Rectal smooth muscle tissue (tissue), 1 donor: ENCODE data around the gene PTEN.

ENCODE experiments used
- H3K27ac ChIP-seq: one replicate; pipeline ENCODE4 v1.7.0; 2013; ENCODE audit warnings: low read depth, low read length, inconsistent platforms
- H3K27me3 ChIP-seq: one replicate; pipeline ENCODE4 v1.7.0; 2013; ENCODE audit warnings: low read length; ENCODE audit not compliant: control insufficient read depth, insufficient read depth
- H3K36me3 ChIP-seq: one replicate; pipeline ENCODE4 v1.7.0; 2013; ENCODE audit warnings: low read length; ENCODE audit not compliant: control insufficient read depth, insufficient read depth
- H3K4me1 ChIP-seq: one replicate; pipeline ENCODE4 v1.7.0; 2013; ENCODE audit warnings: low read length; ENCODE audit not compliant: control insufficient read depth, insufficient read depth
- H3K4me3 ChIP-seq: one replicate; pipeline ENCODE4 v1.7.0; 2013; ENCODE audit warnings: low read length
- H3K9ac ChIP-seq: one replicate; pipeline ENCODE4 v1.7.0; 2013; ENCODE audit warnings: low read length

PTEN gene

DNA sequence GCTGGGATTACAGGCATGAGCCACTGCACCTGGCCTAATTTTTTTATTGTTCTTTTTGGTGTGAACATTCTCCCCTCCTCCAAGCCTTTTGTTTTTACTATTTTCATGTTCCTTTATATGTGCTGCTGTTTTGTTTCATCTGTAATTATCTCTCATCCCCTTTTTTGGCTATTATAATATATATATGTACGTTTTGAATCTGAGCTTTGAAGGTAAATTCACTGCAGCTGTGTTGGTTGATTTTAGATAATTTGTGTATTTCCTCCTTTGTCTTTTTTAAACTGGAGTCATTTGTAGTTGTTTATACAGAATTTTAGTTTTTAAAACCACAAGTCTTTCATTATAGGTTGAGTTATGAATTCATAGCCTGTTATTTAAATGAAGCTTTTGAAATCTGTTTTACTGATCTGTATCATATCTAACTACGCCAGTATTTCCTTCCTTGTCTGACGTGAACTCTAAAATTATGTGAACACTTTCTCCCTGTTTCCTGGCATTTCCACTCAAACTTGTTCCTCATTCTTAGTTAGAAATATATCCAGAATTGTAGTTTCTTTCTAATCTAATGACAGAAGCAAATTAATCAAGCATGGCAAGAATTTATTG lies 54.9 kb downstream of the PTEN start:
- Histone ChIP-seq H3K4me3 (no peak overlapping the region), H3K4me1 (peaks cover 2% of the 10 kb centered on the region), H3K9ac (no peak overlapping the region), H3K27me3 (no peaks in the 10 kb centered on the region), H3K36me3 (no peaks in the 10 kb centered on the region), H3K27ac (no peak overlapping the region)

DNA sequence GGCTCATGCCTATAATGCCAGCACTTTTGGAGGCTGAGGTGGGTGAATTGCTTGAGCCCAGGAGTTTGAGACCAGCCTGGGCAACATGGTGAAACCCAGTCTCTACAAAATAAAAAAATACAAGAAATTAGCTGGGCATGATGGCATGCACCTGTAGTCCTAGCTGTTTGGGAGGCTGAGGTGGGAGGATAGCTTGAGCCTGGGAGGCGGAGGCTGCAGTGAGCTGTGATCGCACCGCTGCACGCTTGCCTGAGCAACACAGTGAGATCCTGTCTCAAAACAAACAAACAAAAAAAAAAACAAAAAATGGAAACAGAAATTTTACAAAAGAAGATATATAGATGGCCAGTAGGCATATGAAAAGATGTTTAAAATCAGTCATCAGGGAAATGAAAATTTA lies 57.1 kb downstream of the PTEN start:
- H3K9ac ChIP-seq: no peak overlapping the region
- H3K4me3 ChIP-seq: no peak overlapping the region
- H3K27ac ChIP-seq: no peak overlapping the region
- H3K27me3 ChIP-seq: no peaks in the 10 kb centered on the region
- peaks cover 2% of the 10 kb centered on the region for H3K4me1 ChIP-seq
- H3K36me3 ChIP-seq: no peaks in the 10 kb centered on the region

DNA sequence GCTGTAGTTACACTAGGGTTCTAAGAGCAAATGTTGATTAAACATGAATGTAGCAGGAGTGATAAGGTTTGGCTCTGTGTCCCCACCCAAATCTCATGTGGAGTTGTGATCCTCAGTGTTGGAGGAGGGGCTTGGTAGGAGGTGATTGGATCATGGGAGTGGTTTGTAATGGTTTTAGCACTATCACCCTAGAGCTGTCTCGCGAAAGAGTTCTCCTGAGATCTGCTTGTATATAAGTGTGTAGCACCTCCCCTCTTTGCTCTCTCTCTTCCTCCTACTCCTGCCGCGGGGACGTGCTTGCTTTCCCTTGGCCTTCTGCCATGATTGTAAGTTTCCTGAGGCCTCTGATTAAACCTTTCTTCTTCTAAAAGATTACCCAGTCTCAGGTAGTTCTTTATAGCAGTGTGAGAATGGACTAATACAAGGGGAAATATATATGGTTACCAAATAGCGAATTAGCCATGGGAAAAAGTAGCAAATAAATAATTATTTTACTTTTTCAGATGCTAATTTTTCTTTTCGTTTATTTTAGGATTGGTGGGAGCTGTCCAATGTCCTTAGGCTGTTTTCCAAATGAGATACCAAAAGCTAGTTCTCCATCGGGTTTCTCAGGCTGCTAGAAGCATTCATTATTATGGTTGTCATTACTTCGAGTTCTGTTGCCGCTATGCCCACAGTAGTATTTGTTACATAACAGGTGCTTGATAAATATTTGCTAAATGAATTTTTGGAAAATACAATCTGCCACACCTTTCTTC lies 58.7 kb downstream of the PTEN start:
- Histone ChIP-seq H3K27me3 (no peaks in the 10 kb centered on the region), H3K9ac (no peak overlapping the region), H3K27ac (no peak overlapping the region), H3K4me3 (no peak overlapping the region), H3K36me3 (no peaks in the 10 kb centered on the region), H3K4me1 (peaks cover 2% of the 10 kb centered on the region)

DNA sequence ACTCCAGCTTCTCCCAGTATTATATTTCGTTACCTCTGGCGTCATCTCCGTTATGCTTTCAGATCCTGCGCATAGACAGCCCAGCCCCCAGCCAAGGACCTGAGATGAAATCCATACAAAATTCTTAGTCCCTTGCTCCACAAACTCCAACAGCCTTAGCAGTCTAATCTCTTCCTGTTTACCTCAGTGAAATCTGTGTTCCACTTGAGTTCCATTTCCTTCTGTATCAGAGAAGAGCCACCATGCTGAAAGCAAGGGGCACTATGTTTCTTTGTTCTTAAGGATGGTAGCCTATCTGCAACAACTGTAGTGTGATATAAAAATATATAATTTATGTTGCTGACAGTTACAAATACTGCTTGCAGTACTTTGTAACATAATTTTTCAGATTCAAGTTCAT lies 59.8 kb downstream of the PTEN start:
- Histone ChIP-seq H3K36me3 (no peaks in the 10 kb centered on the region), H3K4me3 (no peak overlapping the region), H3K27me3 (no peaks in the 10 kb centered on the region), H3K27ac (no peak overlapping the region), H3K9ac (no peak overlapping the region), H3K4me1 (peaks cover 2% of the 10 kb centered on the region)

DNA sequence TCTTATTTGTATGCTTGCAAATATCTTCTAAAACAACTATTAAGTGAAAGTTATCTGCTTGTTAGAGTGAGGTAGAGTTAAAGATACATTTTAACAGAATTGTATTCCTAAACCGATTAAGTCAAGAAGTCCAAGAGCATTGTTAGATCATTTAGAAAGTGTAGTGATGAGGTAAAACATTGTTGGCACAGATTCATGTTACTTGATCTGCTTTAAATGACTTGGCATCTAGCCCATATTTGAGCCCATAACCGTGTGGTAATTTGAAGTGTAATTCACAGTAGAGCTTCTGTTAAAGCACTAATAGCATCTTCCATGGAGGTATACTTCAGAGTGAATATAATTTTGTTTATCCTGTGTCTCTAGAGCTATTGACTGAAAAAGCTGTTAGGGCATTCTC lies 62.1 kb downstream of the PTEN start:
- Histone ChIP-seq H3K4me1 (peaks cover 6% of the 10 kb centered on the region), H3K36me3 (no peaks in the 10 kb centered on the region), H3K4me3 (no peak overlapping the region), H3K27me3 (no peaks in the 10 kb centered on the region), H3K27ac (no peak overlapping the region), H3K9ac (no peak overlapping the region)

DNA sequence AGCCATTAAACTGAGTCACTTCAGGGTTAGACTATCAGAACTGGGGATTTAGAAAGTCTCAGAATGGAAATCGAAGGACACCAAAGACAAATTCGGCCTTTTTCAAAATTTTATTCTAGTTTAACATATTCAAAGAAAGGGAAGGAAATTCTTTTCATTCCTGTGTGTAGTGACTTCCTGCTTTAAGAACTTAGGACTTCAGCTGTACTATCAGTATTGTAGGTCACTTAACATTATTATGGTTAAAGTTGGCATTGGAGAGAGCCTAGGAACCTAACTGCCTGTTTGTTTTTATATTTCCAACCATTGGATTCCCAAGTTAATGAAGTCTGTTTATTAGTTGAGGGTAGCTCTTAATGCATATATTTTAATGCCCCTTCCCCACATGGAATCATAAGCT lies 63.7 kb downstream of the PTEN start:
- H3K4me3 ChIP-seq: no peak overlapping the region
- H3K4me1 ChIP-seq: peaks cover 6% of the 10 kb centered on the region
- H3K27ac ChIP-seq: no peak overlapping the region
- no peak overlapping the region for H3K9ac ChIP-seq
- H3K27me3 ChIP-seq: no peaks in the 10 kb centered on the region
- no peaks in the 10 kb centered on the region for H3K36me3 ChIP-seq

DNA sequence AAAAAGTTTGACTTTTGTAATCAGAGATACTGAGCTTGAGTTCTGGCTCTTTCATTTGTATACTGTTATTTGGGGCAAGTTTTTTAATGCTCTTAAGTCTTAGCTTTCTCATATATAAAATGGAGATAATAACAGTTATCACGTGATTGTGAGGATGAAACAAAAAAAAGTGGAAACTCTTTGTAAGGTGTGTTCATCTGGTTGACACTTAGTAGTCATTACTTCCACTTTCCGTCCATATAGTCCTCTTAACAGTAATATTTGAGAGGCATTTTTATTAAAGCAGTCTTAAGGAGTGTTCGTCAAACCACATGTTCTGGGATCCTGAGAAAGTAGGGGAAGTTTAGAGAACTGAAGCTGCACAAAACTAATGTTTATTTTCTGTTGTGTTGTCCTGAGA lies 65.6 kb downstream of the PTEN start:
- Histone ChIP-seq H3K27me3 (no peaks in the 10 kb centered on the region), H3K9ac (no peak overlapping the region), H3K4me3 (no peak overlapping the region), H3K4me1 (peaks cover 4% of the 10 kb centered on the region), H3K27ac (no peak overlapping the region), H3K36me3 (no peaks in the 10 kb centered on the region)

DNA sequence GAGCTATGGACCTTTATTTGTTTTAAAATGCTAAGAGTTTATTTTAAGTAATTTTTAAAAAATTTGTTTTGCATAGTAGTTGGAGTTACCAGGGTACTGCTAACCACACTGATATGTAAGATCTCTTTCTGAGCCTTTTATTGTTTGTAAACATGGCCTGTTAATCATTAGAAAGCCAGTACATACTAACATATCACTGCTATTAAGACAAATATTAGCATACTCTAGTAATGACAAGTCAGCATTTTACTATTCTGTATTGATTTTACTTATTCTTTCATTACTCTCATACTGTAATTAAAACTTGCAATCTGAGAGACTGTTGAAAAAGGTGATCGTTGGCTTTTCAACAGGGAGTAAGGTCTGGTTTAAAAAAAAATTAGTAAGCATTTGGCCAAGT lies 66.7 kb downstream of the PTEN start:
- Histone ChIP-seq H3K36me3 (no peaks in the 10 kb centered on the region), H3K4me3 (no peak overlapping the region), H3K27ac (no peak overlapping the region), H3K27me3 (no peaks in the 10 kb centered on the region), H3K9ac (no peak overlapping the region), H3K4me1 (peaks cover 4% of the 10 kb centered on the region)

DNA sequence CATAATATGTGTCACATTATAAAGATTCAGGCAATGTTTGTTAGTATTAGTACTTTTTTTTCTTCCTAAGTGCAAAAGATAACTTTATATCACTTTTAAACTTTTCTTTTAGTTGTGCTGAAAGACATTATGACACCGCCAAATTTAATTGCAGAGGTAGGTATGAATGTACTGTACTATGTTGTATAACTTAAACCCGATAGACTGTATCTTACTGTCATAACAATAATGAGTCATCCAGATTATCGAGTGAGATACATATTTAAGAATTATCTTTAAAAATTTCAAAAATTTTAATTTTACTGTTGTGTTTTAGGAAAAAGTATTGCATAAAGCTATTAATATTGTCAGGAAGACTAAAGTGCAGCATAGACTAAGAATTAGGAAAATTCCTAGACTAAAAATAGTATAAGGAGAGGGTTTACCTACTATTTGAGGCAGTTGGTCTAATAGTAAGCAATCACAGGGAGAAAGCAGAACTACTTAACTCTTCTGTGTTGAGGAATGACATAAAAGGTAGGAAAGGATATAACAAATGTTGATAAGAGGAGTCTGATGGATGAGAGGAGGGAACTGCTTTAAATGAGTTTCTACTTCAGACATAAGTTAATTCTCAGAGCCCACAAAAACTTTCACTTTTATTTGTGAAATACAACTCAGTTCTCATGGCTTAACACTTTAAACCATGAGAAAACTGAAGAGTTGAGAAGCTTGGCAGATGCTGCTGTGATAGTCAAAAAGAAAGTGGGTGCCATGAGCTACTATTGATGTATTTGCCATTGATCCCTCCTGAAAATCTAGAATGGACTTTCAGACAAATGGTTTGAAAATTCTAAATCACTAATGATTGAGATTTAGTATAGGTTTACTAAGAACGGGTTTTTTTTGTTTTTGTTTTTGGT lies 67.8 kb downstream of the PTEN start:
- Histone ChIP-seq H3K36me3 (peaks cover 4% of the 10 kb centered on the region), H3K27ac (no peak overlapping the region), H3K4me1 (peaks cover 4% of the 10 kb centered on the region), H3K27me3 (no peaks in the 10 kb centered on the region), H3K4me3 (no peak overlapping the region), H3K9ac (no peak overlapping the region)

DNA sequence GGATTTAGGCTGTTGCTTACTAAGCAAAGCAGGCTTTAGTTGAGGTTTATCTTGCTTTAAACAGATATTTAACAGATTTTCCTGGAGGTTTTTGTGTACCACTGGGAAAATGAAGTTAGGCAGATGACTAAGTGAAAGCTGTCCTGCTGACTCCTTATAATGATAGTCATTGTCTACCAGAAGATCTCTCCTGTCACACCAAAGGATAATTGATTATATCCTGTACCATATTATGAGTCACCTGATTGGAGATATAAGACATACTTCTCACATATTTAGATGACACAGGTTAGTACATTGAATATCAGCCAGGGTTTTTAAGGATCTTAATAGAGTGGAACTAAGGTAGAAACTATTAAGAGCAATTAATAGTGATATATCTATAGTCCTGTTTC lies 68.4 kb downstream of the PTEN start:
- H3K9ac ChIP-seq: no peak overlapping the region
- H3K4me3 ChIP-seq: no peak overlapping the region
- H3K36me3 ChIP-seq: peaks cover 4% of the 10 kb centered on the region
- H3K4me1 ChIP-seq: peaks cover 4% of the 10 kb centered on the region
- H3K27me3 ChIP-seq: no peaks in the 10 kb centered on the region
- no peak overlapping the region for H3K27ac ChIP-seq

DNA sequence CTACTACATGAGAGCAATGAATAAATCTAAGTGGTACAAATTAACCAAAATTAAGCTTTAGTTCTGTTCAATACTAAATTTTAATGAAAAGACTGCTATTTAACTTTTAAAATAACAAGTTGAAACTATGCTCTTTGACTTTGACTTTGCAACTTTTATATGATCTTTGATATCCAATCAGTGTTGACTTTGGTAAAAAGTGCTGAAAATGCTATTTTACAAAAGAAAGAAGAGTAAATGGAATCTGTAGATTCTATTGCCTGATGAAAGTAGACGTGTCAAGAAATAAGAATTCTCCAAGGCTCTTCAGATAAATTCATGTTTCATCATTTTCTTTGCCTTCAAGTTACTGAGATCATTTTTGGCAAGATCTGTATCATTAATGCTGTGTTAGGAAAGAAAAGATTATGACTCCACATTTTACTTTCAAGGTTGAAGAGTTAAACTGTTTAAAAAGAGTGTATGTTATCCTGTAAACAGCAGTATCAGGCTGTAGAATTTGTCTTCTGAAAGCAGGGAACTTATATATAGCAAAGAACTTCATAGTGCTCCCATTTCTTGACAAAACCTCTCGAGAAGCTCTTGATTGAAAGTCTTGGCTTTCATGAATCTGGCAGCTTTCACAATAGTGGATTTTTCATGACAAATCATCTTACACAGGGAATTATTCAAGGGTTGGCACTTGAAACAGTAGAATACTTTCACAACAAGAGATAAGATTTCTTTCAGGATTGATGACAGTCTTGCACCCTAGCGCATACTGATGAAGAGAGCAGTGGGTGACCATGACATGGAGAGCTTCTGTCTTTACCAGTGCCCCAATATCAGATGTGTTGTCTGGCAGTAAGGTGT lies 72.1 kb downstream of the PTEN start:
- no peak overlapping the region for H3K9ac ChIP-seq
- no peaks in the 10 kb centered on the region for H3K4me1 ChIP-seq
- peaks cover 4% of the 10 kb centered on the region for H3K36me3 ChIP-seq
- no peak overlapping the region for H3K27ac ChIP-seq
- no peaks in the 10 kb centered on the region for H3K27me3 ChIP-seq
- H3K4me3 ChIP-seq: no peak overlapping the region

DNA sequence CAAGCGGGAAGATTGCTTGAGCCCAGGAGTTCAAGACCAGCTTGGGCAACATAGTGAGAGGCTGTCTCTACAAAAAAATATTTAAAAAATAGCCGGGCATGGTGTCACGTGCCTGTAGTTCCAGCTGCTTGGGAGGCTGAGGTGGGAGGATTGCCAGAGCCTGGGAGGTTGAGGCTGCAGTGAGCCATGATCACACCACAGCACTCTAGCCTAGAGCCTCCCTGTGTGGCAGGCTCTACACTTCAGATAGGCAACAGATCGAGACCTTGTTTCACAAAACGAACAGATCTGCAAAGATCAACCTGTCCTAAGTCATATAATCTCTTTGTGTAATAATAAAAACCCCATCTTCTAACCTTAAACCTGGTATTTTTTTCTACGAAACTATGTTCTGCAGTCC lies 76.8 kb downstream of the PTEN start:
- no peaks in the 10 kb centered on the region for H3K4me1 ChIP-seq
- H3K27ac ChIP-seq: no peak overlapping the region
- H3K27me3 ChIP-seq: no peaks in the 10 kb centered on the region
- peaks cover 4% of the 10 kb centered on the region for H3K36me3 ChIP-seq
- no peak overlapping the region for H3K9ac ChIP-seq
- H3K4me3 ChIP-seq: no peak overlapping the region
